T-helper 1 cell (primary cell): ENCODE data around the gene TMEM11.
"Not testable (repeated sequence)": the region's sequence is repeated elsewhere in the genome, so short reads cannot be mapped to it uniquely, and the experiment has no call there.

Source experiments
- DNase-seq, 5 donors: peaks; one replicate each; pipeline ENCODE4 v3.0.0-alpha.2; 2012 to 2020

TMEM11 gene

GRCh38 chr17:21242026-21242697, 28.2 kb upstream of the TMEM11 start:
- no peak for DNase-seq

- DNase-seq: no peak
Observed at GRCh38 chr17:21241564-21241963, 27.6 kb upstream of the TMEM11 start.

GRCh38 chr17:21240369-21241055, 26.6 kb upstream of the TMEM11 start:
- DNase-seq: no peak

GRCh38 chr17:21239680-21240368, 25.9 kb upstream of the TMEM11 start:
- no peak for DNase-seq

- DNase-seq: no peak
Observed at GRCh38 chr17:21235921-21236320, 22.0 kb upstream of the TMEM11 start.

GRCh38 chr17:21233581-21234347, 19.8 kb upstream of the TMEM11 start:
- DNase-seq: no peak

GRCh38 chr17:21232033-21232749, 18.2 kb upstream of the TMEM11 start:
- DNase-seq: no peak

GRCh38 chr17:21231533-21231932, 17.6 kb upstream of the TMEM11 start:
- DNase-seq: no peak

GRCh38 chr17:21228845-21229244, 14.9 kb upstream of the TMEM11 start:
- no peak for DNase-seq

- DNase-seq: no peak
Observed at GRCh38 chr17:21228111-21228510, 14.2 kb upstream of the TMEM11 start.

- DNase-seq: not testable (repeated sequence)
Observed at GRCh38 chr17:21227277-21227676, 13.3 kb upstream of the TMEM11 start.

- no peak for DNase-seq
Observed at GRCh38 chr17:21223086-21223485, 9.1 kb upstream of the TMEM11 start.

GRCh38 chr17:21218831-21219380, 4.9 kb upstream of the TMEM11 start:
- no peak for DNase-seq

GRCh38 chr17:21218101-21218500, 4.1 kb upstream of the TMEM11 start:
- no peak for DNase-seq

GRCh38 chr17:21217346-21217745, 3.4 kb upstream of the TMEM11 start:
- DNase-seq: no peak

- no peak for DNase-seq
Observed at GRCh38 chr17:21215935-21216334, 2.0 kb upstream of the TMEM11 start.

GRCh38 chr17:21214777-21215541, 998 bp upstream of the TMEM11 start:
- DNase-seq: no peak

- peak in 3 of 5 donors; percentile 16 to 34 (median 25) for DNase-seq
Observed at GRCh38 chr17:21213638-21214014, 335 bp downstream of the TMEM11 start.

- DNase-seq: no peak
Observed at GRCh38 chr17:21212826-21213637, 929 bp downstream of the TMEM11 start.

GRCh38 chr17:21211825-21212479, 2.0 kb downstream of the TMEM11 start:
- DNase-seq: no peak
